Neural crest cell (in vitro differentiated cells): Measurements from ENCODE around the gene GRIP1. TPM values are rescaled to one million over a fixed set of nuclear protein-coding genes. Genes with fewer than 3 reads are reported as not detected.

Experiments used
- DNase-seq: peaks from one replicate; pipeline ENCODE4 v3.0.0; 2021; ENCODE audit warnings: low read depth, mixed read lengths, low spot score
- H3K27ac Mint-ChIP-seq: one replicate; pipeline ENCODE4 v1.8.0; 2021; ENCODE audit warnings: mild to moderate bottlenecking, mixed read lengths; ENCODE audit not compliant: unreplicated experiment
- H3K27me3 Mint-ChIP-seq: 2 replicates; pipeline ENCODE4 v1.8.0; 2021; ENCODE audit warnings: low read depth, mild to moderate bottlenecking, mixed read lengths
- H3K36me3 Mint-ChIP-seq: 2 replicates; pipeline ENCODE4 v1.8.0; 2021; ENCODE audit warnings: low read depth, mild to moderate bottlenecking, mixed read lengths
- H3K4me1 Mint-ChIP-seq: 2 replicates; pipeline ENCODE4 v1.8.0; 2021; ENCODE audit warnings: mixed read lengths
- H3K4me3 Mint-ChIP-seq: one replicate; pipeline ENCODE4 v1.8.0; 2021; ENCODE audit warnings: mild to moderate bottlenecking, mixed read lengths
- H3K9me3 Mint-ChIP-seq: 2 replicates; pipeline ENCODE4 v1.8.0; 2021; ENCODE audit warnings: mixed read lengths
- total RNA-seq: library from RNA; stranded (reverse); gene quantifications from 2 replicates; pipeline ENCODE4 v1.2.1, GENCODE V29; 2021
- TF ChIP-seq, protein P1 (sequence below): fragments of 200-600 bp; sonication (generic); conservative IDR thresholded peaks from 2 replicates; pipeline ENCODE4 v1.5.0; 2021; ENCODE audit warnings: antibody characterized with exemption, mild to moderate bottlenecking

The GRIP1 gene
- total RNA-seq, 1 donor from 2014 or later: 40.3 TPM

DNA sequence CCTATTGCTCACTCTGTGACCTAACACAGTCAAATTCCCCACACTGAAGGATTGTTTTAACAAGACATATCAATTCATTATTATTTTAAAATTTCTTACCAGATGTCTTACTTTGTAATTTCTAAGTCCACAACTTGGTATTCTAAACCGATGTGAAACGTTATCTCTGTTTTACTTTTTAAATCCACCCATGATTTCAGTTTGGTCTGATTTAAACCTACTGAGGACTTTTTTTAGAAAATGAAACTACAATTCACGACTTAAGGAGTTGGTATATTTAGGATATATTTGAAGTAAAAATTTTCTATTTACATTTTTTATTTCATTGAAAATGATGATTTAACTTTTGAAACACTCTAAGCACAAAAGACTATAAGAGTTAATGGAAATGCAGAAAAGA, 35.1 kb upstream of the GRIP1 start:
- TF ChIP-seq, protein P1, sequence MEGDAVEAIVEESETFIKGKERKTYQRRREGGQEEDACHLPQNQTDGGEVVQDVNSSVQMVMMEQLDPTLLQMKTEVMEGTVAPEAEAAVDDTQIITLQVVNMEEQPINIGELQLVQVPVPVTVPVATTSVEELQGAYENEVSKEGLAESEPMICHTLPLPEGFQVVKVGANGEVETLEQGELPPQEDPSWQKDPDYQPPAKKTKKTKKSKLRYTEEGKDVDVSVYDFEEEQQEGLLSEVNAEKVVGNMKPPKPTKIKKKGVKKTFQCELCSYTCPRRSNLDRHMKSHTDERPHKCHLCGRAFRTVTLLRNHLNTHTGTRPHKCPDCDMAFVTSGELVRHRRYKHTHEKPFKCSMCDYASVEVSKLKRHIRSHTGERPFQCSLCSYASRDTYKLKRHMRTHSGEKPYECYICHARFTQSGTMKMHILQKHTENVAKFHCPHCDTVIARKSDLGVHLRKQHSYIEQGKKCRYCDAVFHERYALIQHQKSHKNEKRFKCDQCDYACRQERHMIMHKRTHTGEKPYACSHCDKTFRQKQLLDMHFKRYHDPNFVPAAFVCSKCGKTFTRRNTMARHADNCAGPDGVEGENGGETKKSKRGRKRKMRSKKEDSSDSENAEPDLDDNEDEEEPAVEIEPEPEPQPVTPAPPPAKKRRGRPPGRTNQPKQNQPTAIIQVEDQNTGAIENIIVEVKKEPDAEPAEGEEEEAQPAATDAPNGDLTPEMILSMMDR: no peak

DNA sequence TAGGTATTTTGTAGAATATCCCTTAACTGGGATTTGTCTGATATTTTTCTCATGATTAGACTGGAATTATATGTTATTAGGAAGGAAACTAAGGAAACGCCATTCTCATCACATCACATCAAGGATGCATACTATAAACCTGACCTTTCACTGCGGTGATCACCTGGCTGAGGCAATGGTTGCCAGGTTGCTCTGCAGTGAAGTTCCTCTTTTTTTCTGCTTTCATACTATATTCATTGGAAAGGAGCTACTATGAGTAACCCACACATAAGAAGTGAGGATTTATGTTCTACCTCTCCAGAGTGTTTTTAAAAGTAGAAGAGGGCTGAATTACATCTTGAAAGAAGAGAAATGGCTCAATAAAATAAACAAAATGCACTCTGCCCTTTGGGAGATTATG, 31.0 kb upstream of the GRIP1 start:
- no peaks in the 10 kb centered on the region for H3K36me3 Mint-ChIP-seq
- peaks cover 3% of the 10 kb centered on the region for H3K9me3 Mint-ChIP-seq

More for the DNA sequence above, 35.1 kb upstream of the GRIP1 start:
- no peak overlapping the region for H3K4me3 Mint-ChIP-seq
- H3K27ac Mint-ChIP-seq: no peak overlapping the region
- H3K4me1 Mint-ChIP-seq: peaks cover 13% of the 10 kb centered on the region
- no peak for DNase-seq
- no peaks in the 10 kb centered on the region for H3K36me3 Mint-ChIP-seq
- H3K27me3 Mint-ChIP-seq: no peaks in the 10 kb centered on the region
- H3K9me3 Mint-ChIP-seq: peaks cover 3% of the 10 kb centered on the region

DNA sequence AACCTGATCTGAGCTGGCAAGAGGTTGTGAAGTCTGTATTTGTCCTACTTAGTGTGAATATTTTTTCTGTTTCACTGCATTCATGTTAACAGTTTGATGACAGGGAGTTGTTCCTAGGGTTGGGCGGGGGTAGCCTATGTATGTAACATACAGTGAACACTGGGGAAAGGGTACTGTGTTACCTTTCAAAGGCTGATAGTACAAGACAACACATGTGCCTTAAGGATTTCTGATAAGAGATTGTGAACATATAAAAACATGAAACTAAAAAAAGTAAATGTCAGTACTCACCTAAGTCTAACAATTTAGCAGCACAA, 30.5 kb upstream of the GRIP1 start:
- H3K27me3 Mint-ChIP-seq: no peaks in the 10 kb centered on the region
- H3K4me3 Mint-ChIP-seq: no peak overlapping the region
- no peaks in the 10 kb centered on the region for H3K36me3 Mint-ChIP-seq
- H3K9me3 Mint-ChIP-seq: no peaks in the 10 kb centered on the region
- DNase-seq: no peak
- no peak overlapping the region for H3K27ac Mint-ChIP-seq
- TF ChIP-seq, protein P1: no peak
- peaks cover 16% of the 10 kb centered on the region for H3K4me1 Mint-ChIP-seq

More for the DNA sequence above, 31.0 kb upstream of the GRIP1 start:
- peaks cover 16% of the 10 kb centered on the region for H3K4me1 Mint-ChIP-seq
- TF ChIP-seq, protein P1: no peak
- no peak for DNase-seq
- no peak overlapping the region for H3K4me3 Mint-ChIP-seq
- no peaks in the 10 kb centered on the region for H3K27me3 Mint-ChIP-seq
- H3K27ac Mint-ChIP-seq: no peak overlapping the region

DNA sequence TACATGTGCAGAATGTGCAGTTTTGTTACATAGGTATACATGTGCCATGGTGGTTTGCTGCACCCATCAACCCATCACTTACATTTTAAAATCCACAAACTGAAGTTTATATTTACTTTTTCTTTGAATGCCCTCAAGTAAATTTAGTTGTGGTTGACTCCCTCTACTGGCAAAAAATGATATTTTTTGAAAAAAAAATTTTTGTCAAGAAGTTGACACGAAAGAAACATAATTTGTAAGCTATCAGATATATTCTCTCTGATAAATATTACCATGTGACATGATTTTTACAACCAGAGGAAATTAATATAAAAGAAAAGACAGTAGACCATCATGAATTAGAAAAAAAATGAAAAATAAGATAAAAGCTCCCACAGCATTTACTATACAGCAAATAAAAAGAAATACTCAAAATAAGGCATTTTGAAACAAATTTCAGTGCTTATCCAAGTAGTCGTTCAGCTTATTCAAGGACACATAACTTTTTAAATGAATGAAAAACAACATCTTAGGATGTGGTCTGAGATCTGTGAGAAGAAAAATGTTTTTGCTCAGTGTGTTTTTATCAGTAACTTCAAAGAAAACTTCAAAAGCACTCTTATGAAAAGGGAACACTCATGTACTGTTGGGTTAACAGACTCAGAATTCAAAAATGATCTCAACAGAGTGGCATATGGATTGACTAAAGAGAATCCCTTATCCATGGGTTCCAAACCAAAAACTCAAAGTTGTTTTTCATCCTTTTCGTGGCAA, 30.0 kb upstream of the GRIP1 start:
- Mint-ChIP-seq H3K27me3 (no peaks in the 10 kb centered on the region), H3K27ac (no peak overlapping the region), H3K4me3 (no peak overlapping the region), H3K4me1 (peaks cover 16% of the 10 kb centered on the region), H3K9me3 (no peaks in the 10 kb centered on the region), H3K36me3 (no peaks in the 10 kb centered on the region)
- no peak for DNase-seq
- TF ChIP-seq, protein P1: peak; percentile 71

DNA sequence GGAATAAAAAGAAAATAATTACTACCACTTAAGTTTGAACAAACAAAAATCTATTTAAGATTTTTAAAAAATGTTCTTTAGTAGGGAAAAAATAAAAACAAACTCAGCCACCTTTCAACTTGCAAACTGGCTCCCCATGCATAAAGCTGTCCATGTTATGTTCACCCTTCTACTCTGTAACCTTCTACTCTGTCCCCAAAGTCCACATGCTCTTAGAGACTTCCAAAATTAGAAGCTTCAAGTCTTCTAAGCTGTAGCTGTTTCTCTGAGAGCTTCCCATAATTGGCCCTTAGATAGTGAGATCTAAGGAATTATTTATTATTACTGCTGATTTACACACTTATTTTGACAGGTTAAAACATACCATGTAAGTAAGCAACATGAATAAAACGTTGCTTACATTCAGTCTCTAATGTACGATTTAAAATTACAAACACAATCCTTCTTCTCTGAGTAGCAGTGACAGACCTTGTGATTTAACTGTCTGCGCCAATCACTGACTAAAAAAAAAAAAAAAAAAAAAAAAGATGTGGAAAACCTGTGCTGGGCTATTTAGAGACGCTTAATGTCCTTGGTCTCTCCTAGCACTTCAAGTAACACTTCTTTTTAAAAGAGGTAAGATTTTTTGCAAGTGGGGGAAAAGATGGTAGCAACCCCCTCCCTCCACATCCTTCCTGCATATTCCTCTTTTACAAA, 28.3 kb upstream of the GRIP1 start:
- peaks cover 16% of the 10 kb centered on the region for H3K4me1 Mint-ChIP-seq
- TF ChIP-seq, protein P1: no peak
- H3K27me3 Mint-ChIP-seq: no peaks in the 10 kb centered on the region
- no peak overlapping the region for H3K4me3 Mint-ChIP-seq
- no peaks in the 10 kb centered on the region for H3K36me3 Mint-ChIP-seq
- H3K27ac Mint-ChIP-seq: no peak overlapping the region
- H3K9me3 Mint-ChIP-seq: no peaks in the 10 kb centered on the region
- no peak for DNase-seq
